HG02973 (cell line): ENCODE results near the gene LHX2.
"Not testable (repeated sequence)": the region's sequence is repeated elsewhere in the genome, so short reads cannot be mapped to it uniquely, and the experiment has no call there.

Experiments used
- ATAC-seq: cut with Tn5 transposase; IDR thresholded peaks from one replicate; pipeline ENCODE4 v1.9.1; 2021; ENCODE audit warnings: moderate library complexity; ENCODE audit not compliant: unreplicated experiment

LHX2 gene, protein sequence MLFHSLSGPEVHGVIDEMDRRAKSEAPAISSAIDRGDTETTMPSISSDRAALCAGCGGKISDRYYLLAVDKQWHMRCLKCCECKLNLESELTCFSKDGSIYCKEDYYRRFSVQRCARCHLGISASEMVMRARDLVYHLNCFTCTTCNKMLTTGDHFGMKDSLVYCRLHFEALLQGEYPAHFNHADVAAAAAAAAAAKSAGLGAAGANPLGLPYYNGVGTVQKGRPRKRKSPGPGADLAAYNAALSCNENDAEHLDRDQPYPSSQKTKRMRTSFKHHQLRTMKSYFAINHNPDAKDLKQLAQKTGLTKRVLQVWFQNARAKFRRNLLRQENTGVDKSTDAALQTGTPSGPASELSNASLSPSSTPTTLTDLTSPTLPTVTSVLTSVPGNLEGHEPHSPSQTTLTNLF

DNA sequence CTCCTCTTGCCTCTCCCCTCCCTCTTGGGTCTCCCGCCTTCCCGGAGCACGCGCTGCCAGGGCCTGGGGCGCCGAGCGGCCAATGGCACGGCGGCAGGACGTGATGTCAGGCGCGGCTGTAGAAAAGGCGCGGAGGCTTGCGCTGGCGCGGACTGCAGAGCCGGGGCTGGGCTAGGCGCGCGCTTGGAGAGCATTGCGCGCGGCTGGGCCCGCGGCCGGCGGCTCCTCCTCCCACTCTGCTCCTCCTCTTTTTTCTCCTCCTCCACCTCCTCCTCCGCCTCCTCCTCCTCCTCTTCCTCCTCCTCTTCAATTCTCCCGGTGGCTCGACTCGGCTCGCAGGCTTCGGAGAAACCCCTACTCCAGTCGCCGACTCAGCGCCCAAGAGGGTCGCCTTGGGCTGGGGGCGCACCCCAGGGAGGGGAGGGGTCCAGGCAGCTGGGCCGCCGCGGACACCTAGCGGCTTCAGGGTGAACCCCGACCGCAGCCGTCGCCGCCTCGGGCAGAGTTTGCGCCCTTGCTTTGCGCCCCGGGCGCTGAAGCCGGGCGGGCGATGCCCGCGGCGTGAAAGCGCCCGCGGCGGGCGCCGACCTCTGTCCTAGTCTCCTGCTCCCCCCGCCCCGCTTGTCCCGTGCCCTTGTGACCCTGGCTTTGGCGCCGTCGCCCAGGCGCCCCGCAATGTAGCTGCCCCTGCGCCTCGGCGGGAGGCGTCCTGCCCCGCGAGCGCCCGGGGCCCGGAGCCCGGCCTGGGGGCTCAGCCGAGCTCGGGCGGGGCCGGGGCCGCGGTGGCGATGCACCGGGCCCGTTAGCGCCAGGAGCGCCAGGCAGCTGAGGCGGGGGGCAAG, at the start of gene LHX2:
Gene LHX2, plus strand, starts transcription at position 309 of the 842 bp plus-strand sequence. CDS start 581 bp downstream, outside the sequence.
- ATAC-seq = no peak

DNA sequence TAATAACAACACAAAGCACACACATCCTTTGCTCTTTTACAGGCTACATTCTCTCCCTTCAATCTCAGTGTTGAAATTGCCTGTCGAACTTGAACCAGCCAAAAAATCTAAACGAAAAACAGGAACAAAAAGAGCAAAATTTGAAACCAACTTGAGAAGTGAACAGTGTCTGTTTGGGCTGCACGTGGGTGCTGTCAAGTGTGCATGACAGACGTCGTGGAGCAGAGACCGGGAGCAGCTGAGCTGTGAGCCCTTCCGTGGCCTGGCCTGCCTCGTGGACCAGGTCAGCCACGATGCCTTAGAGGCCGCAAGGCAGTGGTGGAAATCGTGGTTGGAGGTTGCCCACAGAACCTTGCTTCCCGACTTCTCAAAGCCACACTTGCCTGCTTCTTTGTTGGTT, 46.8 kb upstream of the LHX2 start:
- ATAC-seq = no peak

DNA sequence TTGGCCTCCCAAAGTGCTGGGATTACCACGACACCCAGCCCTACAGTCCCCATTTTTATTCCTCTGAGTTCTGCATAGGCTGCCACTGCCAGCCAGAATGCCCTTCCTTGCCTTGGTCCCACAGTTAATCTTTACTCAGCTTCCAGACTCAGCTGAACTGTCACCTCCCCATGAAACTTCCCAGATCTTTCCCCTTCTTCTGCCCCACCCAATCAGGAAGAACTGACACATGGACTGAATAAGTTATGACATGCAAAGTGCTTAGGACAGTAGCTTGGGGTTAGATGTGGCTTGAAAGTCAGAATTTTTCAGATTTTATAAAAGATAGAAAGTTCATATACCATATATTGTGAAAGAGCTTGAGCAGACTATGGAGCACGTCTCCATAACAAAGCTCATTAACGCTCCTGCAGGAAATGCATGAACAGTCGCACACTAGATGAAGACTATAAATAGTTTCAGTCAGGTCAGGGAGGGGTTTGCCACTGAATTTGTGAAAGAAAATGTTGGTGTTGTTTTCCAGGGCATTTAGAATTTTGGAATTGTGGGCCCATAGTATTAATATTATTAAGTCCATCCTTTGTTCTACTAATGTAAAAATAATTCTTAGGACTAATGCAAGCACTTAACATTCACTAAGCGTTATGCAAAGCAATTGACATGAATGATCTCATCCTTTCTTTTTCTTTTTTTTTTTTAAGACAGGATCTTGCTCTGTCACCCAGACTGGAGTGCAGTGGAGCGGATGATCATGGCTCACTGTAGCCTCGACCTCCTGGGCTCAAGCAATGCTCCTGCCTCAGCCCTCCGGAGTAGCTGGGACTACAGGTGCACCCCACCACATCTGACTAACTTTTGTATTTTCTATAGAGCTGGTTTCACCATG, 45.5 kb upstream of the LHX2 start:
- no peak for ATAC-seq

DNA sequence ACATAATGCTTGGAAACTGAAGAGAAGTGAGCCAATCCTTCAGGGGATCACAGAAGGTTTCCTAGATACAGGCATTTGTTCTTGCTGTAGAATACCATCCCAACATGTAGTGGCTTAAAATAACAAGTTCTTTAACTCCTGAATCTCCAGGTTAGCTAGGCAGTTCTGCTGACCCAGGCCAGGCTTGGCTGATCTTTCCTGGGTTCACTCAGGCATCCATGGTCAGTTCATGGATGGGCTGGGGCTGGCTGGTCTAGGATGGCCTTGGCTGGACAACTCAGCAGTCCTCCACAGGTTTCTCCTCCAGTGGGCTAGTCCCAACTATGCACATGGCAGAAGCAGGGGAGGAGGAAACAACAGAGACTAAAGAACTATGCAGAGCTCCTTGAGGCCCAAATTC, 44.2 kb upstream of the LHX2 start:
- no peak for ATAC-seq

DNA sequence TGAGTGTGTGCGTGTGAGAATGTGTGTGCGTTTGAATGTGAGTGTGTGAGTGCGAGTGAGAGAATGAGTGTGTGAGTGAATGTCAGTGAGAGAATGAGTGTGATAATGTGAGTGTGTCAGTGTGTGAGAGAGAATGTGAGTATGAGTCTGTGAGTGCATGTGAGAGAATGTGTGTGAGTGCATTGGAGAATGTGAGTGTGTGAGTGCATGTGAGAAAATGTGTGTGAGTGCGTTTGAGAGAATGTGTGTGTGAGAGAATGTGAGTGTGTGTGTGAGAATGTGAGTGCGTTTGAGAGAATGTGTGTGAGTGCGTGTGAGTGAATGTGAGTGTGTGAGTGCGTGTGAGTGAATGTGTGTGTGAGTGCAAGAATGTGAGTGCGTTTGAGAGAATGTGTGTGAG, 39.0 kb upstream of the LHX2 start:
- no peak for ATAC-seq

DNA sequence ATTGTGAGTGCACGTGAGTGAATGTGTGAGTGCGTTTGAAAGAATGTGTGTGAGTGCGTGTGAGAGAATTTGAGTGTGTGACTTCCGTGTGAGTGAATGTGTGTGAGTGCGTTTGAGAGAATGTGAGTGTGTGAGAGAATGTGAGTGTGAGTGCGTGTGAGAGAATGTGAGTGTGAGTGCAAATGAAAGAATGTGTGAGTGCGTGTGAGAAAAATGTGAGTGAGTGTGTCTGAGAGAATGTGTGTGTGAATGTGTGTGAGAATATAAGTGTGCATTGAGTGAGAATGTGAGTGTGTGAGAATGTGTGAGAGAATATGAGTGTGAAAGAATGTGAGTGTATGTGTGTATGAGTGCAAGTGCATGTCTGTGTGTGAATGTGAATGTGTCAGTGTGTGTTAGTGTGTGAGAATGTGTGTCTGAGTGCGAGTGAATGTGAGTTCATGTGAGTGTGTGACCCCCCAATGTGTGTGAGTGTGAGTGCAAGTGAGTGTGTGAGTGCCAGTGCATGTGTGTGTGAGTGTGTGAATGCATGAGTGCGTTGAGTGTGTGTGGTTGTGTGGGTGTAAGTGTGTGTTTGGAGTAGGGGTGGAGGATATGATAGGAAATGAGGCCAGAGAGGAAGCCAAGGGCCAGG, 37.9 kb upstream of the LHX2 start:
- ATAC-seq = no peak

DNA sequence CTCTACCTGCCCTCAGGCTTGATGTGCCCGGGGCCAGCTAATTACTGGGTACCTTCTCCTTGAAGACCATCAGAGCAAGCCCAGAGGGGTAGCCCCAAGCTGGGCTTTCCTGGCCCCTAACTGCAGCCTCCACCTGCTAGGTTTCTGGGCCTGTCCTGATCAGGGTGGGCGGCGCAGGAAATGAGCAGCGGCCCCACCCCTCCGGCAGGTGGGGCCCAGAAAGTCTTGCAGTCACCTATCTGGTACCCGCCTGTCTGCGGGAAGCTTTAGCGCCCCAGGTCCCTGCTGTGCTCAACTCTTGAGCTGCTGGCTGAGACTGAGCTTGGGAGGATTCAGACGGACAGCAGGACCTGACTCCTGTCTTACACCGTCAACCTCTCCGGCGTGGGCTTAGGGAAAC, 37.1 kb upstream of the LHX2 start:
- no peak for ATAC-seq

DNA sequence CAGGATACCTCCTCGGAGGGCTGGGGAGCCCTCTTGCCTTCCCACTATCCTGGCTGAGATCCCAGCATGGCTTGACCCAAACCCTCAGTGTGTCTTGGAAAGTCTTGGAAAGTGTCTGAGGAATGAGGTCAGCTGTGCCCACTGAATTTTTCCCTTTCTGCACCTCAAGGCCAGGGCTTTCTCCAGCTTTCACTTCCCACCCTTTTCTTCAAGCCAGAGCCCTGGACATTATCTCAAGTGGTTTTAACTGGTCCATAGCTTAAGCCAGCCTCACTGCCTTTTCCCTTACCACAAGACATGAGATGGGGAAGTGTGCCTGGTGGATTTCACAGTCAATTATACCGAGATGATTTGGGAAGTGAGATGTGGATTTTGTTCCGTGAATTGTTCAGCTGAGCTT, 35.7 kb upstream of the LHX2 start:
- ATAC-seq = no peak

DNA sequence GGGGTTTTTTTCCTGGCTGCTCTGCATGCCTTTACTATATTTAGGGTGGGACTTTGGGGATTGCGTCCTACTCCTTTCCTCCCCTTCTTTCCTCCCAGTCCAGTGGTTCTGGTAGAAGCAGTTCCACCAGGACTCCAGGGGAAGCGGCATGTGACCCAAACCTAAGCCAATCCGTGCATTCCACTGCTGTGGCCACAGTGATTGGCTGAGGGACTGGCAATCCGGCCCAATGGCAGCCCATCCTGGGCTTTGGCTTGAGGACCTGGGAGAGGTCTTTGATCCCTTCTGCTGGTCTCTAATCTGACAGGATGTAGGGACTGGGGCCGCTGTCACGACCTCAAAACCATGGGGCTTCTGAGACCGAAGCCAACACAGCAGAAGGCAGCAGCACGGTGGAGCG, 35.0 kb upstream of the LHX2 start:
- ATAC-seq = not testable (repeated sequence)

DNA sequence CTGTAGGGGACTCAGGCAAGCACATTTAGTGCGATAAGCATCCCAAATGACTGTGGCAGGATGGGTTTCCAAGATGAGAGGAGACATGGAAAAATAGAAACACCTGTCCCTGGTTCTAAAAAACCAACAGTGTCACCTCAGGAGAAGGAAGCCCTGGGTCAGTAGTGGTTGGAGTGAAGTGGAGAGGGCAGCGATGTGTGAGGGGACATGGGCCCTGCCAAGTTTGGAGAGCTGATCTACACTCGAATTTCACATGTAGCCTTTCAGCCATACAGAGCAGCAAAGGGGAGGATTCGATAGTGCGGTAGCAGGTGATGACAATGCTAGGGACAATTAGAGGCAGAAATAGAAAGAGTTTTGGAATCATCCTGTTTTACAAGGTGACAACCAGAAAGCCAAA, 32.6 kb upstream of the LHX2 start:
- ATAC-seq = no peak

DNA sequence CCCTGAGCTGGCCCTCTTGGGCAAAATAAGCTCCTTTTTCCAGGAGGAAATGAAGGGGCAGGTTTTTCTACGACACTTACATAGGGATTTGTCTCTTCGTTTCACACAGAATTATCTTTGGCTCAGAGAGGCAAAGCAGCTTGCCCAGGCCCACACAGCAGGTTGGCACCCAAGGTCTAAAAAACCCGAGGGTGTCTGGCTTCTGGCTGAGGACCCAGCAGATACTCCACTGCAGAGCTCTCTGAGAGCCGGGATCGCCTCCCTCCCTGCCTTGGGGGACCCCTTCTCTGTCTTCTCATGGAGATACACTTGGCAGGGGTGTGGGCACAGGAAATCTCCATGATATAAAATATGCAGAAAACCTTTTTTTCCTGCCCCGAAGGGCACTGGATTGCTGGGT, 29.0 kb upstream of the LHX2 start:
- no peak for ATAC-seq

DNA sequence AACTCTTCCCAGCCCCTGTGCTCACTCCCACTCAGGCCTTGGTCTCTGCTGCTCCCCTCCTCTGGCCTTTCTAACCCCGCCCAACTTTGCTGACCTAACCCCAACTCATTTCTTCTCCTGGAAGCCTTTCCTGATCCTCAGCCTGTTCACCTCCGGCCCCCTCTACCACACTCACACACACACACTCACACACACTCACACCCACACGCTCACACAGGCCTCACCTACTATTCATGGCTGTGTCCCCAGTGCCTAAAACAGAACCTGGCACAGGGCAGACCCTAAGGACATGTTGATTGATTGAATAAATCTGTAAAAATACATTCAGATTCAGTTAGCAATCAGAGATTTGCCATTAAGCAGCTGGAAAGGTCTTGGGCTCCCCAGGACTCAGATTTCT, 28.5 kb upstream of the LHX2 start:
- ATAC-seq = no peak

DNA sequence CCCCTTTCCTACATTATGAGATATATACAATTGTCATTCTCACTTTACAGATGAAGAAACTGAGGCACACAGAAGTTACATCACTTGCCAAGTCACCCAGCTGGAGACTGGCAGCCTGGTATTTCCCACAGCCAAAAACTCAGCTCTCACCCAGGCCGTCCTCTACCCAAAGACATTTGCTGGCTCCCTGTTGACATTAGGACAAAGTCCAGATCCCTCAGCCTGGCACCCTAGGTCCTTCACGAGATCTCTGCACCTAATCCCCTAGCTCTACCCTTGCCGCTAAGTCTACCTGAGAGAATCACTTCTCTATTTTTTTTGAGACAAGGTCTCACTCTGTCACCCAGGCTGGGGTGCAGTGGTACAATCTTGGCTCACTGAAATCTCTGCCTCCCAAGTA, 26.8 kb upstream of the LHX2 start:
- no peak for ATAC-seq

DNA sequence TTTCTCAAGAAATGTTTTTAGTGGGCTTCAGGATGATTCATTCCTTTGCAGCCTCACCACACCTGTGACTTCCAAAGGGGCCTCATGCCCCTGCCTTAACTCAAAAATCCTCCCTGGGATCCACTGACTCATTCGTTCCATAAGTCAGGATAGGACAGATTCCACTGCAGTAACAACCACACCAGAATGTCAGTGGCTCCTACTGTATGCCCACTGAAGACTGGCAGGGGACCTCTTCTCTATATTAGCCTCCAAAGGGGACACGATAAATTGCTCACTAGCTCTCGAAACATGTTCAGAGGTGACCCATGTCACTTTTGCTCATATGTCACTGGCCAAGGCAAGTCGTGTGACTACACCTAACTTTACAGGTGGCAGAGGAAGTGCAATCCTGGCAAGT, 25.7 kb upstream of the LHX2 start:
- no peak for ATAC-seq

DNA sequence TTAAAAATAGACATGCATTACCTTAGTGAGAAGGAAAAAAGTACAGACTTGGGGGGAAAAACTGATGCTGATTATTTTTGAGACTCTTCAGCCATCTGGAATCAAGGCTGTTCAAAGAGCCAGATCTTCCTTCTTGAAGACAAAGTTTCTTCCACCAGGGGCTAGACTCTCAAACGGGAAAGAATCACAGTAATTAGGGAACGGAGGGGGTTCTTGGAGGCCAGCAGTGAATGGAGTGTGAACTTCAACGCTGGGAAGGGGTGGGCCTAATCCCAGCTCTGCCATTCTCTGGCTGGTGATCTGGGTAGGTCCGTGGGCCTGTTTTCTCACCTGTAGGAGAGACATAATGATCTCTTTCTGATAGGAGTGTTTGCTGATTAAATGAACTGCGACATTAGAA, 21.1 kb upstream of the LHX2 start:
- ATAC-seq = no peak

DNA sequence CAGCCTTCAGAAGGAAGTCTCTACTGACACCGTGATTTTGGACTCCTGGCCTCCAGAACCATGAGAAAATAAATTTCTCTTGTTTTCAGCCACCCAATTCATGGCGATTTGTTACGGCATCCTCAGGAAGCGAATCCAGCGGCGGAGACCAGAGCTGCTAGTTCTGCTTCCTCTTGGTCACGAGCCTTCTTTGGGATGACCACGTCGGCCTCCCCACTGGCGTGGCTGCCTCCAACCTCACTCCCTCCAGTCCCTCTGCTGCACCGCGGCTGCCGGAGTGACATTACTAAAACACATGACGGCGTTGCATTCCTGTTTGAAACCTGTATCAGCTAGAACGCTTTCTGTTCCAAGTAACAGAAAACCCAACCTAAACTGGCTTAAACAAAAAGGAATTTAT, 18.9 kb upstream of the LHX2 start:
- ATAC-seq = not testable (repeated sequence)

DNA sequence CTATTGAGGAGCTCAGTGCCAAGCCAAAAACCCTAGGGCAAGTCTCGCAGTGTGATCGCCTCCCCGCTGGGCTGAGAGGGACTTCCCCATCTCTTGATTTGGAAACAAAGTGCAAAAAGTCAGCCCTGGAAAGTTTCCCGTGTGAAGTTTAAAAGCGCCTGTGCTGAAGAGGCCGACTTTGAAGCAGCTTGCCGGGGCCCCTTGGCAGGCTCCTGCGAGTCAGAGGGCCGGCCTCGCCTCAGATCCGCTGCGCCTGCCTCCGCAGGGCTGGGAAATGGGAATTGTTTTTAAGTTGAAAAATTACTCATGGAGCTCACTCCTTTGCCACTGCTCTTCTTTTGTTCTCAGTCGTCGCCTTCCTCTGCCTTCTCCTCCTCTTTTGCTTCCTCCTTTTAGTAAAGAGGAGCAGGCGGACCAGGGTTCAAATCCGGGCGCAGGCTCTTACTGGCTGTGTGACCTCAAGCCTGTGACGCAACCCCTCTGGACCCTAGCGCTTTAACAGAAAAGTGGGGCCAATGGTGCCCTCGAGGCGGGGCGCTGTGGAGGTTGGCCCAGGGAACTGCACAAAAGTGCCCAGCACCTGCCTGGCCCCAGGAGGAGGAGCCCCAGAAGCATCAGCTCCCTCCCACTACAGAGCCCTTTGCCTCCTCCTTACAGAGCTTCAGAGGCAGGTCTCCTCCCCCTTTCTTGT, 14.7 kb upstream of the LHX2 start:
- no peak for ATAC-seq

DNA sequence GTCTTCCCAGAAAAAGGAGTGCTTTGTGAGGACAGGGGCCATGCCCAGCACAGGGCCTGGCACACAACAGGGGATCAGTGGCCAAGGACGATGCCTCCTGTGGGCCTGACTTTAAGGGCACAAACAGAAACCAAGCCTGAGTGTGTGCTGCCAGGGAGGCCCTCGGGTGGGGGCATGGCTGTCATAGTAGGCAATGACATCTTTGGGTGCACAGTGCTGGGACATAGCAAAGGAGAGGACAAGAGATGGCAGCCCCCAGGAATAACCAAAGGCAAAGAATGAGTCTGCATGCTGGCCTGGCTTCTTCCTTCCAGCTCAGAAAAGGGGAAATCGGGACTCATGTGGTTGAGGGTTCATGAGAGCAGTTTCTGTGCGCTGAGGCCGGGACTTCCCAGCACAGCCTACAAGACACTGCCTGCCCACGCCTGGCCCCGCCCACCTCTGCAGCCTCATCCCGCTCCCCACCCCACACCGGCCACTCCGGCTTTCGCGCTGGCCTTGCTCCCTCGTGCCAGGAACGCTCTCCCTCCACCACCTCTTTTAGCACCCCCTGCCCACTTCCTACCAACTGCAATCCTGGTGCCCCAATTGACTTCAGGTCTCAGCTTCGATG, 13.8 kb upstream of the LHX2 start:
- peak; percentile 41 for ATAC-seq

DNA sequence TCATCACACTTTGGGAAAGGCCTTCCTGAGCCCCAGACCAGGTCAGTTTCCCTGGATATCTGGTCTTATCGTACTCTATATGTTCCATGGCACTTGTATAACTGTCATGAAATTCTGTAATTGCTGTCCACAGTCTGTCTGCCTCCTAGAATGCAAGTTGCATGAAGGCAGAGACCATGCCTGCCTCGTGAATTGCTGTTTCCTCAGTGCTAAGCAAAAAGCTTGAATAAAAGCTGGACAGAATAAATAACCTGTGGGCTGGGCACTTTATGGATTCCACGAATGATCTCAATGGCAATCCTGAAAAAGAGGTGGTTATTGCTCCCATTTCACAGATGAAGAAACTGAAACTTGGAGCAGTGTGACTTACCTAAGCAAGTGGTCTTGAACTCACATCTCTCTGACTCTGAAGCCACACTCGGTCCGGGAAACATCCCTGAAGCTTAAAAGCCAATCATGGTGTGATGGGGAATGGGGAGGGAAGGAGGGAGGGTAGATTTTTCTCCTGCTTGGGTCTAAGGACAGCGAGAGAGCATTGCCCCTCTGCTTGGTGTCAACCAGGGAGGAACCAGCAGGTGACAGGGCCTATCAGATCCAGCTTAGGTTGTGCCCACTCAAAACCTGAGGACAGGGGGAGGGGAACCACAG, 13.2 kb upstream of the LHX2 start:
- no peak for ATAC-seq
